Stimulated activated CD4-positive, alpha-beta T cell treated with anti-CD3 and anti-CD28 coated beads, TNF-alpha, amount 100 ng/mL, for 24 hours (primary cell): ENCODE results near the gene CHMP2B.
A peak's percentile ranks its signal among the peaks of the same experiment; 100 is the strongest.
"Not testable (repeated sequence)": the region's sequence is repeated elsewhere in the genome, so short reads cannot be mapped to it uniquely, and the experiment has no call there.

Source experiments
- DNase-seq, 3 experiments: peaks; one replicate each; pipeline ENCODE4 v3.0.0-alpha.2; 2020; ENCODE audit warnings: low read depth in 3 of 3

Gene CHMP2B

DNA sequence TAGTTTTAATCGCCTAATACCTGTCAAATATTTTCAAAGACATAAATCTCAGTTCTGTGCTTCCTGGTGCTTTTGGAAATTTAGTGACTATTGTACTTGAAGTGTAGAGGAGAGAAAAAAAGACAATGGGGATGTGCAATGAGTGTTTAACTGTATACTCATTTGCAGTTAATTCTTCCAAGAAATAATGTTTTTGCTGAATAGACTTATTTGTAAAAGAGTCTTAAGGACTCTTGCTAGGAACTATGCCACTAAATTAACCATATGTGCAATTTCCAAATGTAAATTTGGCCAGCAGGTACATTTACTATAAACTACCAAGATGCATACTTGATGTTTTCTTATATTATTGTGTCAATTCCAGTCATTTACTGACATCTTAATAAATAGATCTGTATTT, 2.0 kb downstream of the CHMP2B start:
- no peak for DNase-seq

DNA sequence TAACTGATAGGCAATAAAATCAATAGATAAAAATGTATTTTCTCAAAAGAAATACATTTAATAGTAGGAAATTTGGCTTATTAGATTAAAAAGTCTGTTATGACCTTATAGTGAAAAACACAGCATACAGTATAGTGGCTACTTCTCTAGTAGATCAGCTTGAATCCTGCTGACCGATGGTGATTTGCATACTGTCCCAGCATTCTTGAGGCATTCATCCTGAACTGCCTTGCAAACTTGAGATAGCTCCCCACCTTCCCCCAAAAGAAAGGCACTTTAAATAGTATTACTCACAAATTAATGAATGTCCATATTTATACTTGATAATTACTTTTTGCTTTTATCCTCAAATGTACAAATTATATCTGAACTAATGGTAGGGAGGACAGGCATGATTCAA, 6.7 kb downstream of the CHMP2B start:
- no peak for DNase-seq

DNA sequence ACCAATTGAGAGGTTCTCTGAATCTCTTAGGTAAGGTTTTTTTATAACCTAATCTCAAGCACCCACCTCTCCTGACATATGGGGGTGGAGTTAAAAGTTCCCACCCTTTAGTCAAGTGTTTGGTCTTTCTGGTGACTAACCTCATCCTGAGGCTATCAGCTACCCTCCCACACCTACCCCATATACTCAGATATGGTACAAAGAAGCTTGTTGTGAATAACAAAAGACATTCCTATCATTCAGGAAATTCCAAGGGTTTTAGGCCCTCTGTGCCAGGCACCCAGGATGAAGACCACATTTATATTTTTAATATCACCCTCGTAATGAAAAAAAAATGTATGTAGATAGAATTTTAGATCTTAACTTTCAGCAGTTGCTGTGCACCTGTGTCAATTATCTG, 9.0 kb downstream of the CHMP2B start:
- DNase-seq: no peak

DNA sequence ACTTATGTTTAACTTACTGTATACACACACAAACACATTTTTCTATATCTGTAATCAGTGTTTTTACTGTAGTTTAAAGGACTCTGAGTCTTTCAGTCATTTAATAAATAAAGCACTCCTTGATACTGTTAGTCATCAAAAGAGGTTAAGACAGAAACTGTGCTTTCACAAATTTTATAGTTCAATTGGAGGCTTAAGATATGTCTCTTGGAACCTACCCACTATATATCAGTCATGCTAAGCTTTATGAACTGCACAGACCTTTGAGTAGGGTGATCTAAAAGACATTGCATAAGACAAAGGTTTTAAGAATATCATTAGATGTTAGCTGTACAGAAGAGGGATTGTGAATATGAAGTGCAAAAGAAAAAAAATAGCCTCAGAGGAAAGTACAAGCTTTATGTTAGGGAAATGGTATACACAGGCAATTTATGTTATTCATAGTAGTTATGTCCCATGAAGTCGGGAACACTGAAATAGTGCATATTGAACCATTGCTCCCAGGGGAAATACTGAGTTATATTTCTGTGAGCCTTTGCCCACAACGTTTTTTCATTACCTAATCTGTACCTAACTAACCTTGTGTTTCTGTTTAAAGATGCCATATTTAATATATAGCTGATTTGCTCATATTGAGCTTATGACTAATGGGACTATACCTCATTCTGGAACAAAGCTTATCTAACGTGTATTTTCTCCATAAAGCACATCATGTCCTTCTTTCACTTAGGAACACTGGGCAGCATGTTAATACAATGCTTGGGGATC, 19.7 kb downstream of the CHMP2B start:
- no peak for DNase-seq

DNA sequence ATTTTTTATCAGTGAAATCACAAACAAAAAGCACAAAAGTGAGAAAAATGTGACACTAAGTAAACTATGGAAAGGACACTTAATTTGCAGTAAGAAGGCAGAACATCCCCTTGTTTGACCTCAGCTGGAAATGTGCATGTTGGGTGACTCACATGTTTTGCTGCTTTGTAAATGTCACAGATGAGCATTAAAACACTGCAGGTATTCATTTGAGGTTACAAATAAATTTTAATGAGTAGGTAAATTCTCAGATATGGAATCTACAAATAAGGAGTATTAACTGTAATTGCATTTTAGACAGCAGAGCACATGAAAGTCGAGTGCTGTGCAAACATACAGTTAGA, 20.3 kb downstream of the CHMP2B start:
- no peak for DNase-seq

DNA sequence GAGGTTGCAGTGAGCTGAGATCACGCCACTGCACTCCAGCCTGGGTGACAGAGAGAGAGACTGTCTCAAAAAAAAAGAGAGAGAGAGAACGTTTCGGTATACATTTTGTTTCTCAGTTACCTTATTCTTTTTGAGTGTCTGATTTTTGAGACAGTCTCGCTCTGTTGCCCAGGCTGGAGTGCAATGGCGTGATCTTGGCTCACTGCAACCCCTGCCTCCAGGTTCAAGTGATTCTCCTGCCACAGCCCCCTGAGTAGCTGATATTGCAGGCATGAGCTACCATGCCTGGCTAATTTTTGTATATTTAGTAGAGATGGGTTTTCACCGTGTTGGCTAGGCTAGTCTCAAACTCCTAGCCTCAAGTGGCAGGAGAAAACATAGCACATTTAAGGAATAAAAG, 21.1 kb downstream of the CHMP2B start:
- not testable (repeated sequence) for DNase-seq

DNA sequence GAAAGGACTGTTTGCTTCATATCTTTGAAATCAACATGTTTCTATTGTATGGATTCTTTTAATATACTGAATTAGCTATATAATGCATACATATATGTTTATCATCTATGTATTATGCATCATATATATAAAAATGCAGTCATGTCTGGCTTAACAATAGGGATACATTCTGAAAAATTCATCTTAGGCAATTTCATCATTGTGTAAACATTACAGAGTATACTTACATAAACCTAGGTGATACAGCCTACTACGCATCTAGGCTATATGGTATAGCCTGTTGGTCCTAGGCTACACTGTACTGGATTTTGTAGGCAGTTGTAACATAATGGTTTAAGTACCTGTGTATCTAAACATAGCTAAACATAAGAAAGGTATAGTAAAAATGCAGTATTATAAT, 21.7 kb downstream of the CHMP2B start:
- DNase-seq: no peak

DNA sequence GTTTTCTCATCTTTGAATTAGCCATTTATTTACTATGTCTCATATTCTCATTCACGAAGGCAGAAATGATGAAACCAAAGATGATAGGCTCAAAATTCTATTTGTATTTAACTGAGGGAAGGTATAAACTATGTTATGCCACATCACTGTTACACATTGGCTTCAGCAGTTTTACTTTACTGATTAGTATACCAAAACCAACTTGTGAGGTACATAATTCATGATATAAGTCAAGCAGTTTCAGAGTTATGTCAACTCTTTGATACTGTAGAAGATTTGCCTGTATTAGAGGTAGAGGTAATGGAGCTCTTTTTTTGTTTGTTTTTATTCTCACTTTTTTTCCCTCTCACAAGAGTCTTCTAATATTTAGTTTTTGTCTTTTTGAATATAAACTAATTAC, 22.9 kb downstream of the CHMP2B start:
- DNase-seq: no peak

DNA sequence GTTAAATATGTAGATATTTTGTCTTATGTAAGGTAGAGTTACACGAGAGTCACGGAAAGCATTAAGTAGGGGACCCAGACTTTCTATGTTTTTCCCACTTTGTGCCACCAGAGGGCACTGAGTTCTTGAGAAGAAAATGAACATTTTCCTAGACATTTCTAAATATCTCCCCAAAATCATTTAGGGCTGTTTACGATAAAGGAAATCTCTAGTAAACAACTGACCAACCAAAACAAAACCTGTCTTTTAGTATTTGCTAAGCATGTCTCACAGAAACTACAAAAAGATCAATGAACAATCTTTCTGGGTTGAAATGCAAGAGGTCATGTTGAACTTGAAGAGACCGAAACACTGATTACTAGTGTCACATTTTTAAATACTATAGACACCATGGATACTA, 33.2 kb downstream of the CHMP2B start:
- DNase-seq: peak; percentile 12 to 19 (median 17)

DNA sequence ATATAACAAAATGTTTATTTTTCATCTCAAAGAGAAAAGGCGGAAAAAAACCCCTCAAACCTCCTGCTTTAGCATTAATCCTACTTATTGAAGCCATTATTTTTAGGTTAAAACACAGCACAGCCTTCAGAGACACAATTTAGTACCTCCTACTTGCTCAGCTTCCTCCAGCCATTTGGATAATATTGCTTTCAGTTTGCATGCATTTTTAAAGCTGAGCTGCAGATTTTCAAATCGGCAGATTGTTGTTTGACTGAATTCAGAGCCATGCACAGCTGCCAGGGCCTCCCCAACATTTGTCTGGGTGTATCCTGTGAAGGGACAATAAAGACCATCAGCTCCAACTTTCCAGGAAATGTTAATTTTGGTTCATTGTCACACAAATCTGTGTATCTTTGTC, 34.8 kb downstream of the CHMP2B start:
- no peak for DNase-seq

DNA sequence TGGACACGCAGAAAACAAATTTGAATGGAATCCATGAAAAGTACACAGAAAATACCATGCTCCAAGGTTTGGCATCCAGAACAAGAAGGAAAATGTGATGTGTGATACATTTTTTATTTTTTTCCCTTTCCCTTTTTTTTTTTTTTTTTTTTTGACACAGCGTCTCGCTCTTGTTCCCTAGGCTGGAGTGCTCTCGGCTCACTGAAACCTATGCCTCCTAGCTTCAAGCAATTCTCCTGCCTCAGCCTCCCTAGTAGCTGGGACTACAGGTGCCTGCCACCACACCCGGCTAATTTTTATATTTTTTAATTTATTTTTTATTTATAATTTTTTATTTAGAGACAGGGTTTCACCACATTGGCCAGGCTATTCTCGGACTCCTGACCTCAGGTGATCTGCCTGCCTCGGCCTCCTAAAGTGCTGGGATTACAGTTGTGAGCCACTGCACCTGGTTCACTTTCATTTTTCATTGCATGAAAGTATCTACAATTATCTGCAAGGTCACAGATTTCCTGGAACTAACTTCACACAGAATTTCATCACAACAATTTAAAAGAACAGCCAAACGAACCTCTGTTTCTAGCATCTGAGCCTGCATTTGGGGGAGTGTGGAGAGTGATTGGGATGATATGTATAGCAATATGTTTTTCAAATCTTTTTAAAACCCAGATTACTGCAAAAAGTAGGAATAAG, 41.0 kb downstream of the CHMP2B start:
- DNase-seq: no peak

DNA sequence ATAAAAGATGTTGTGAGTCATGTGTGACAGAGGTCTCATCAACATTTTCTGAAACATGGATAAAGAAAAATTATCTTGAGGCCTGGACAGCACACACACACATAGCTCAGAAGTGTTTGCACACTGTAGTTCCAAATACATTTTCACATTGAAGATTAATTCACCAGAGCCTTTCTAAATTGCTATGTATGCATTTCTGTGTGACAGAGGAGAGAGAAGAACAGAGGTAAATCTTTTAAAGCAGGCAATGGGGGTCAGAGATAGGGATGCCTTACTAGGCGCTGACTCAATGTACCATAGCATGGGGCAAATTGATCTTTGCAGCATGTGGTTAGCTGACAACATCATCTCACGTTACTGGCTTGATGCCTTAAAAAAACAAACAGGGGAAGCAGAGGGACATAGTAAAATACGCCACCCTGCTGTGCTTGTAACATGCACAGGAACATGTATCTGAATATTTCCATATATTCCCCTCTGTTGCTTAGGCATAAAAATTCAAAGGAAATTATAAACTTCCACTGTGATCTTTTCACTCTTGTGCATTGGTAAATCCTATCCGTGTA, 41.6 kb downstream of the CHMP2B start:
- no peak for DNase-seq

DNA sequence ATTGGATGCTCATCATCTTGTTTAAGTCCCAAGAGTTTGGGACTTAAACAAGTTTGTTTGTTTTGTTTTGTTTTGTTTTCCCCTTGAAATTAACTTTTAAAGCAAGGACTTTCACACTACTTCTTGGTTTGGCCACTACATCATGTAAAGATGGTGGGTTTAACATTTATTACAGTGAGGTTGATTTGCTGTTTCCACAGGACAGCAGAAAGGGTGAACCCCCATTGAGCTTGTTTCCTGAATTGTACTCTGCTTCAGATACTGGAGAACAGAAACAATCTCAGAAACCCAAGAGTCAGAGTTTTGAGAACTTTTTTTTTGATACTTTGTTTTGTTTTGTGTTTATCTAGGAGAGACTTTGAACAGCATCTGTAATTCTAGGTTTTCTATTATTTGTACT, 42.6 kb downstream of the CHMP2B start:
- DNase-seq: no peak

DNA sequence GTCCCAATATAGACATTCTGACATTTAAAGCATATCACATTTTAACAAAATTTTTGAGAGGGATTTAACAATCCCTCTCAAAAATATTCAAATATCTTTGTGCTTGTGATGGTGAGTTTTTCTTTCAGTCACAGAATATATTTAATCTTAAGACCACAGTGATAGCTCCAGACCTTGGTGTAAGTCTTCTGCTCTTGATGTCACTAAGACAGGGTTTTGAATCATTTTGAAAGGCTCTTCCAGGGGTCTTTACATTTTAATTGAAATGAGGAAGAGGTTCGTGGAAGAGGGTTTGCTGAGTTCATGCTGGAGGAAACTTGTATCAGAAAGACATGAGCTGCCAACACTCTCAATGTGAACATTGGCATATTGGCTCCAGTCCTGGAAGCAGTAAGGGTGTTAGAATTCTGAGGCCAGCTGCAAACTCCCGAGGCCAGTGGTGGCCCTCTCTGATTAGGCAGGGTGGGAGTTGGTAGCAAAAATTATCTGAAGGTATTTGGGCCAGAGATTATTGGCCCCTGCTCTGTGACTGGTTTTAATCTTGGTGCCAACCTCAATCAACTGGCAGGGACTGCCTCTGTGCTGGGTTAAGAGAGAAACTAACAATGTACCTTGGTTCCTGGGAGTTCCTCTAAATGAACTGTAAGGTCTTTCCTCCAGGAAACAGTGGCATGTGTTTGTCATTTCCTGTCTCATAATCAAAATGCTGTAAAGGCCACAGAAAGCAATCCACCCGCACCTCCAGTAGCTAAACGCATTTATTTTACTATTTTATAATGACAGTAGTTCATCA, 44.0 kb downstream of the CHMP2B start:
- no peak for DNase-seq

DNA sequence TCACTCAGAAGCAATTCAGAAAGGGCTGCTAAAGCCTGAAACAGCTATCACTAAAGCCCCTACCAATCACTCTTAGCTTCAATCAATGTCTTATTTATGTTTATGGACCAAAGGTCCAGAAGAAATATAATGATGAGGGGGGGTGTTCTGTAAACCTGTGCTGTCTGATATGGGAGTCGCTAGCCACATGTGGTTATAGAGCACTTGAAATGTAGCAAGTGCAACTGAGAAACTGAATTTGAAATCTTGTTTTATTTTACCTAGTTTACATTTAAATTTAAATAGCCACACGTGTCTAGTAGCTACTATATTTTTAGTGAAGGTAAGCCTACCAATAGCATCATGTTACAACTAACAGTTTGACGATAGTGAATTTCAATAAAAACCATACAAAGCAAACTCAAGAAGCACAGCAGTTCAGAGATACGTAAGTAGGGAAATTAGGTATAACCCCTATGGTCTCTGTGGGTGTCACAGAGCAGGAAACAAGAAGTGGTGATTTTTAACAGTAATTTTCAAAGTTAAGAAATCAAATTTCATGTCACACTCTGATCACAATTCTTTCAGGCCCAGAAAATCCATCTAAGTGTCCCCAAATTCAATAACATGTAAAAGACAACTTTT, 45.7 kb downstream of the CHMP2B start:
- no peak for DNase-seq

DNA sequence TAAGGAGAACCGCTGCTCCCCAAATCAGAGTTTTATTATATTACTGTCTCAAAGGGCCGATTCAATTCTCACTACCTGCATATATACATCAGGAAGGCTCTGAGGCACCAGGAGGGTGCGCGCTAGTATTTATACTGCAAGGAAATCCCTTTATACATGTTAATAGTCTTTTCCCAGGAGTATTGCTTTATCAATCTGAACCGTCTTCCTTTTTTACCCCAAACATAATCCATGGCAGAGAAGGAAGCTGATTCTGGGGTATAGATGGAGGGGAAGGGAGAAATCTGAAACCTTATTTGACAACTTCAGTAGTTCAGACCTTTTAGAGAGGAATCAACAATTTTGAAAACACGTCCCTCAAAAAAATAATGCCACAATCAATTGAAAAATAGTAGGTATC, 49.4 kb downstream of the CHMP2B start, which contains the start of gene POU1F1:
TSS of gene POU1F1 (minus strand) at position 101 of the 400 bp plus-strand sequence. CDS start 122 bp downstream, outside the sequence.
- DNase-seq: no peak

DNA sequence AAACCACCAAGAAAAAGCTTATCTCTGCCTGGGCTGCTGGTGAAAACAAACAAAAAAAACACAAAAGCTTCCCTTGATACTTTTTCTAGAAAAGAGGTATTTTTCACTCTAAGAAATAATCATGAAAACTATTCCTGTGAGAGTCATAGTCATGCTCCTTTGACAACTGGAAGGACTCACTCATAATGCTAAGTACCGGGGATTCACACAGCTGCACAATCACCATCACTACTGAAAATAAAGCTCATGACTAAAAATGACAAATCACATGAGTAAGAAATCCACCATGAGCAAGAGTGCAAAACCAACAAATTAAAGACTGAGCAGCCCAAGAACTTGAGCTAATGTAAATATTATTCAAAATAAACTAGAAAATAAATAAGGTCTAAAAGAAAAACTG, 59.9 kb downstream of the CHMP2B start:
- no peak for DNase-seq

DNA sequence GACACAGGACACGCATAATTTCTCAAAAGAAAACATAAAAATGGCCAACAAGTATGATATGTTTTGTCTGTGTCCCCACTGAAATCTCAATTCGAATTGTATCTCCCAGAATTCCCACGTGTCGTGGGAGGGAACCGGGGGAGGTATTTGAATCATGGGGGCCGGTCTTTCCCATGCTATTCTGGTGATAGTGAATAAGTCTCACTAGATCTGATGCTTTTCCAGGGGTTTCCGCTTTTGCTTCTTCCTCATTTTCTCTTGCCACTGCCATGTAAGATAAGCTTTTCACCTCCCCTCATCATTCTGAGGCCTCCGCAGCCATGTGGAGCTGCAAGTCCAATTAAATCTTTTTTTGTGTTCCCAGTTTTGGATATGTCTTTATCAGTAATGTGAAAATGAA, 61.3 kb downstream of the CHMP2B start:
- DNase-seq: no peak

DNA sequence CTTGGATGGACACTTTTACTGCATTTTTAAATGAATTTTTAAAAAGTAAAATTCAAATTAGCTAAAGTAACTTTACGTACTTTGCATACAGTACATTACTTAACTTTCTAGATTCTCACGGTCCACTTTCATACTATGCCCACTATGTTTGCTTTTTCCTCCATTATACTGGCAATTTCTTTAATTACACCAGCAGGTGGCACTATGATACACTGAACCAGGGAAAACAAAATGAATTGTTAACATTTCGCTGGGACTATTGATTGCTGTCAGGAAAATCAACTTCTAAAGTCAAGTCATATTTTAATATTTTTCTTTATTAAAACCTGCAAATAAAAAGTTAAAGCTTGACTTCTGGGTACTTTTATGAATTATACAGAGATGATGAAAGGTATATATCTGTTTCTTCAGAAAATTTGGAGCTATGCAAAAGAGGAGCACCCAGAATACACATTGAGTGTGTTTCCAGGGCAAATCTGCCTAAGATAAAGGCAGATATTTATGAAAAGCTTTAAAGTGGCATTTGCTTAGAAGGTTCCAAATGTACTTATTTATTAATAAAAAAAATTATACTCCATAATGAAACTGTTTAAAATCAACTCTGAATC, 71.1 kb downstream of the CHMP2B start:
- no peak for DNase-seq

DNA sequence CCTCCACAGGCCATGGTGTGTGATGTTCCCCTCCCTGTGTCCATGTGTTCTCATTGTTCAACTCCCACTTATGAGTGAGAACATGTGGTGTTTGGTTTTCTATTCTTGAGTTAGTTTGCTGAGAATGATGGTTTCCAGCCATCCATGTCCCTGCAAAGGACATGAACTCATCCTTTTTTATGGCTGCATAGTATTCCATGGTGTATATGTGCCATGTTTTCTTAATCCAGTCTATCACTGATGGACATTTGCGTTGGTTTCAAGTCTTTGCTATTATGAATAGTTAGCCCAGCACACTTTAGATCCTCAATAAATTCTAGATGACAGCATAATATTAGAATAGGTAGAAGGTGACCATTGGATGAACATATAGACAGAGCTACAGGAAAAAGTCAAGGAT, 77.9 kb downstream of the CHMP2B start:
- not testable (repeated sequence) for DNase-seq
